AG09309 (cell line): ENCODE results near the gene PRRT4.
A peak's percentile ranks its signal among the peaks of the same experiment; 100 is the strongest.

Source experiments
- DNase-seq: peaks from one replicate; pipeline ENCODE4 v3.0.0-alpha.2; 2010; ENCODE audit warnings: low read depth
- H3K4me3 ChIP-seq: 2 replicates; pipeline ENCODE4 v1.5.1; 2011; ENCODE audit warnings: mild to moderate bottlenecking, low read depth, low read length, moderate library complexity; ENCODE audit not compliant: control insufficient read depth
- CTCF ChIP-seq: IDR thresholded peaks from 2 replicates; pipeline ENCODE4 v1.5.1; 2011; ENCODE audit warnings: mild to moderate bottlenecking, low read depth, low read length, inconsistent platforms; ENCODE audit not compliant: insufficient read depth, control insufficient read depth; ENCODE audit errors: missing control alignments

Gene PRRT4

GRCh38 chr7:128350708-128351295, 10.7 kb downstream of the PRRT4 start:
- TF ChIP-seq CTCF = no peak
- no peak overlapping the region for H3K4me3 ChIP-seq
- no peak for DNase-seq

GRCh38 chr7:128349466-128349825, 12.0 kb downstream of the PRRT4 start:
- no peak overlapping the region for H3K4me3 ChIP-seq
- no peak for DNase-seq
- no peak for TF ChIP-seq CTCF

- no peak for DNase-seq
Observed at GRCh38 chr7:128347647-128348097, 13.8 kb downstream of the PRRT4 start.

GRCh38 chr7:128344431-128344774, 17.1 kb downstream of the PRRT4 start:
- H3K4me3 ChIP-seq = no peak overlapping the region
- no peak for DNase-seq
- no peak for TF ChIP-seq CTCF

More at GRCh38 chr7:128347647-128348097, 13.8 kb downstream of the PRRT4 start:
- no peak overlapping the region for H3K4me3 ChIP-seq
- peak; percentile 84 for TF ChIP-seq CTCF

- peak within 1 kb of the TSS; percentile 92 for H3K4me3 ChIP-seq
- DNase-seq = peak; percentile 68
- TF ChIP-seq CTCF = no peak
Observed at GRCh38 chr7:128343554-128344430, 17.7 kb downstream of the PRRT4 start, which contains the start of gene RBM28. Gene RBM28 (minus strand): TSS chr7:128343908. CDS start chr7:128343793, 115 bp downstream.

GRCh38 chr7:128341733-128342132, 19.8 kb downstream of the PRRT4 start:
- TF ChIP-seq CTCF = no peak
- H3K4me3 ChIP-seq = no peak overlapping the region
- DNase-seq = no peak

- DNase-seq = no peak
- TF ChIP-seq CTCF = no peak
- no peak overlapping the region for H3K4me3 ChIP-seq
Observed at GRCh38 chr7:128335730-128336129, 25.8 kb downstream of the PRRT4 start.
